Measurements from ENCODE around the gene CDK11B. TPM values are rescaled to one million over a fixed set of nuclear protein-coding genes. Genes with fewer than 3 reads are reported as not detected.

The CDK11B gene
- total and polyA plus RNA-seq, 2 of the 8 experiments (the other 6 are each of a cell fraction or from before 2014, with no cell fraction given), result 11.1 to 31.9 TPM

- peak overlapping the region; percentile 25 to 30 for H3K4me2 ChIP-seq (ENCODE audit: insufficient read depth in 1 of 2, low read depth in 2 of 2, low read length in 2 of 2)
These were observed 62.1 kb downstream of the CDK11B start for GRCh38 chr1:1596493-1597274.

More at GRCh38 chr1:1596493-1597274, 62.1 kb downstream of the CDK11B start:
- Histone ChIP-seq H3K79me1 (ENCODE audit: low read depth, low read length) (no peaks in the 10 kb centered on the region), H3K27ac (ENCODE audit: low read depth, low read length) (no peak overlapping the region), H4K20me1 (replicated peaks in 1 of 2; ENCODE audit: control insufficient read depth in 1 of 2, insufficient read depth in 2 of 2, low read length in 2 of 2) (peaks cover 2 to 6% of the 10 kb centered on the region in 2 experiments), H3K27me3 (replicated peaks in 1 of 4; ENCODE audit: control insufficient read depth in 3 of 4, extremely low read depth in 1 of 4, insufficient read depth in 3 of 4, low read length in 3 of 4) (peaks cover 13 to 37% (median 32%) of the 10 kb centered on the region in 4 experiments), H4K8ac (ENCODE audit: extremely low read depth, insufficient read depth, low read length) (no peak overlapping the region; the same call in 1 of the 2 replicates), H3K18ac (ENCODE audit: extremely low read depth, low read length) (peak overlapping the region; percentile 48), H3K9ac (replicated peaks in 1 of 4; ENCODE audit: extremely low read depth in 1 of 4, low read depth in 3 of 4, low read length in 3 of 4) (no peak overlapping the region; a peak in 2 of 7 replicates), H3K23me2 (ENCODE audit: low read depth, low read length) (peaks cover 16% of the 10 kb centered on the region; the same call in 1 of the 2 replicates), H2BK15ac (ENCODE audit: low read length) (no peak overlapping the region), H3K4me1 (replicated peaks in 1 of 4; ENCODE audit: control insufficient read depth in 3 of 4, insufficient read depth in 4 of 4, low read length in 3 of 4) (peaks cover 0 to 24% (median 18%) of the 10 kb centered on the region in 4 experiments; a peak in 6 of 7 replicates), H2BK120ac (replicated peaks; ENCODE audit: low read depth, low read length) (no peak overlapping the region), H2BK12ac (ENCODE audit: low read depth, low read length) (peak overlapping the region; percentile 27; the same call in 1 of the 2 replicates), H2AFZ (ENCODE audit: low read length) (no peak overlapping the region), H3K9me3 (ENCODE audit: insufficient read depth in 2 of 2, low read depth in 1 of 2, low read length in 1 of 2) (no peaks in the 10 kb centered on the region), H3K4ac (replicated peaks; ENCODE audit: insufficient read length, low read depth, low read length) (no peak overlapping the region), H2BK5ac (ENCODE audit: low read depth, low read length) (peak overlapping the region; percentile 24; the same call in 1 of the 2 replicates), H4K5ac (ENCODE audit: insufficient read length, low read depth, low read length) (no peak overlapping the region), H3K23ac (ENCODE audit: insufficient read length) (no peak overlapping the region), H3K4me3 (ENCODE audit: extremely low read depth in 1 of 4, insufficient read depth in 2 of 4, low read depth in 3 of 4, low read length in 4 of 4) (no peak overlapping the region), H4K91ac (replicated peaks; ENCODE audit: insufficient read length, low read length) (no peak overlapping the region), H3K56ac (replicated peaks; ENCODE audit: insufficient read length, low read depth, low read length) (no peak overlapping the region), H3K79me2 (ENCODE audit: control insufficient read depth in 1 of 2, insufficient read depth in 2 of 2, low read length in 2 of 2) (no peaks in the 10 kb centered on the region), H3K36me3 (ENCODE audit: control insufficient read depth in 2 of 4, insufficient read depth in 4 of 4, low read length in 3 of 4) (no peaks in the 10 kb centered on the region), H3K14ac (ENCODE audit: insufficient read length) (no peak overlapping the region), H2AK5ac (ENCODE audit: low read depth, low read length) (0 out of 2 replicates have a peak overlapping the region, but pooled peaks have one; percentile 39), H2BK20ac (ENCODE audit: low read length) (no peak overlapping the region)
- WGBS, 2 experiments (ENCODE audit: extremely low coverage in 1 of 2, insufficient coverage in 1 of 2, insufficient read length in 1 of 2, insufficient replicate concordance in 2 of 2, low coverage in 1 of 2, low lambda C conversion rate in 2 of 2, missing lambda C conversion rate in 1 of 2), result 74% methylated on average over 12 of the region's 12 CpGs; no CpG with 5 or more reads in 1 of the 2 experiments
- no peak for FAIRE-seq
- ChIA-PET CTCF (ENCODE audit: partially characterized antibody) (interaction anchor here (0.8 to 3.1 kb wide), 12 partner anchors 9 to 58 kb away, joined by 3 to 18 read pairs (median 6); no protein-coding TSS in a partner anchor), POLR2A (ENCODE audit: partially characterized antibody) (interaction anchor here (1.0 to 2.7 kb wide), 4 partner anchors 19 to 38 kb away, joined by 7 to 10 read pairs (median 8); partner anchors contain the start of gene SSU72)
- TF ChIP-seq RXRA (IDR thresholded peaks at IDR 0.05; ENCODE audit: insufficient read depth, low read depth, low read length) (no peak), POU5F1 (IDR thresholded peaks at IDR 0.05; ENCODE audit: low read depth, low read length) (no peak), GTF2F1 (IDR thresholded peaks at IDR 0.05; ENCODE audit: borderline replicate concordance, low read depth, low read length) (no peak)
- no peak for DNase-seq (ENCODE audit: low read depth in 1 of 2, low spot score in 2 of 2)
